ENCODE data around the gene TRIM61. TPM values are rescaled to one million over a fixed set of nuclear protein-coding genes. Genes with fewer than 3 reads are reported as not detected.
"Not testable (repeated sequence)": the region's sequence is repeated elsewhere in the genome, so short reads cannot be mapped to it uniquely, and the experiment has no call there.

Gene TRIM61
- total RNA-seq, 1 donor from 2014 or later: 0.34 TPM

DNA sequence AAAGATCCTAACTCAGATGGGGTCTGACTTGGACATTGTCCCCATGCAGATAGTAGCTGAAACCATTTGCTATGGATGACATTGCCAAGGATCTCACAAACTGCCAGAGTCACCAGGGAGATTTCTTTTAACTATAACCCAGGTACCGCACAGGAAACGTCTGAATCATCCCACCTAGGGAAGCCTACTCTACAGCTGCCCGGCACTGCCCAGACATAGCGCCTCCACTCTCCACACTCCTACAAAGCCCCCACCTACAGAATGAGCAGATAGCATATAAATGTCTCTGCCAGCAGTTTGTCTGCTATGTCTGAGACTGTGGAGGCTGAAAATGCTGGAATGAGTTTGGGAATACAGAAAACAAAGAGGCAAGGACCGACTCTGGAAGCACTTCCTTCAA is 32.3 kb downstream of the TRIM61 start:
- Mint-ChIP-seq H3K4me3 (ENCODE audit: unreplicated experiment) (no peak overlapping the region), H3K4me1 (ENCODE audit: low read depth, unreplicated experiment) (no peaks in the 10 kb centered on the region), H3K9me3 (ENCODE audit: unreplicated experiment) (no peaks in the 10 kb centered on the region), H3K36me3 (ENCODE audit: unreplicated experiment) (no peaks in the 10 kb centered on the region), H3K27ac (ENCODE audit: unreplicated experiment) (no peak overlapping the region), H3K27me3 (ENCODE audit: unreplicated experiment) (no peaks in the 10 kb centered on the region)
- TF ChIP-seq CTCF (IDR thresholded peaks at IDR 0.05; ENCODE audit: partially characterized antibody, unreplicated experiment): no peak
- no peak for DNase-seq

DNA sequence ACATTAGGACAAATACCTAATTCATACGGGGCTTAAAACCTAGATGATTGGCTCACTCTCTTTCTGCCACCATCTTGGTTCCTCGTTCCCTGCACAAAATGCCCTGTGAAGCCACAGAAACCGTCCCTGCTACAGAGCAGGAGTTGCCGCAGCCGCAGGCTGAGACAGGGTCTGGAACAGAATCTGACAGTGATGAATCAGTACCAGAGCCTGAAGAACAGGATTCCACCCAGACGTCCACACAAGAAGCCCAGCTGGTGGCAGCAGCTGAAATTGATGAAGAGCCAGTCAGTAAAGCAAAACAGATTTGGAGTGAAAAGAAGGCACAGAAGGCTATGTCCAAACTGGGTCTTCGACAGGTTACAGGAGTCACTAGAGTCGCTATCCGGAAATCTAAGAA is 34.3 kb downstream of the TRIM61 start:
- Mint-ChIP-seq H3K27ac (ENCODE audit: unreplicated experiment) (no peak overlapping the region), H3K4me1 (ENCODE audit: low read depth, unreplicated experiment) (no peaks in the 10 kb centered on the region), H3K27me3 (ENCODE audit: unreplicated experiment) (no peaks in the 10 kb centered on the region), H3K9me3 (ENCODE audit: unreplicated experiment) (no peaks in the 10 kb centered on the region), H3K4me3 (ENCODE audit: unreplicated experiment) (no peak overlapping the region), H3K36me3 (ENCODE audit: unreplicated experiment) (no peaks in the 10 kb centered on the region)
- TF ChIP-seq CTCF (IDR thresholded peaks at IDR 0.05; ENCODE audit: partially characterized antibody, unreplicated experiment): no peak
- DNase-seq: no peak

DNA sequence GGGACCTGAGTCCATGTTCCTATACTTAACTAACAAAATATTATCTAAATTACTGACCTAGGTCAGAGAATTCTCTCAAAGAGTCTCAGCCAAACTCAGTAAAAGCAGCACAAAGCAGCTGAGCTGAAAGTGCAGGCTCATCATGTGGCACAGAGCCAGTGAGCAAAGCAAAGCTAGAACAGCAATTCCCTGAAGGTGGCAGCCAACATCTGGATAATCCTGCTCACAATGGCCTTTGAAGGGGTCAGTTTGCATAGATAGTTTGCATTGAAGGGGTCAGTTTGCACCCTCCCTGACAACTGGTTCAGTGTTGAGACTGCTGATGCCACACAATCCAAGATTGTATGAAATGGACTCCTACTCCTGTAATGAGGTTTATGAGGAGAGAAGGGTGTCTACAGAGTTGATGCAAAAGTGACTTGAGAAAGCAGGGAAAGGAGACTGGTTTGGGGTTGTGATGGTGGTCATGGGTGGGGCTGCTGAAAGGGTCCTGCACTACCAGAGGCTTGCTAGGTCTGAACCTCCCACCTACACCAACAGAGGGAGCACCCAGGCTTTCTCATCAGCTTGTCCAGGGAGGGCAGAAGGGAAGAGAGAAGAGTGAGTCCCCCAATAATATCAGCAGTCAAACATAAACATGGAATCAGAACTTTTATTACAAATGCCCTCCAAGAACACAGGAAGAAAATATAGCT is 39.7 kb downstream of the TRIM61 start:
- Mint-ChIP-seq H3K4me3 (ENCODE audit: unreplicated experiment) (no peak overlapping the region), H3K27ac (ENCODE audit: unreplicated experiment) (no peak overlapping the region), H3K27me3 (ENCODE audit: unreplicated experiment) (peaks cover 2% of the 10 kb centered on the region), H3K9me3 (ENCODE audit: unreplicated experiment) (no peaks in the 10 kb centered on the region), H3K4me1 (ENCODE audit: low read depth, unreplicated experiment) (no peaks in the 10 kb centered on the region), H3K36me3 (ENCODE audit: unreplicated experiment) (no peaks in the 10 kb centered on the region)
- no peak for TF ChIP-seq CTCF (IDR thresholded peaks at IDR 0.05; ENCODE audit: partially characterized antibody, unreplicated experiment)
- no peak for DNase-seq

- not testable (repeated sequence) for H3K4me1 Mint-ChIP-seq (ENCODE audit: low read depth, unreplicated experiment); H3K36me3 Mint-ChIP-seq (ENCODE audit: unreplicated experiment); DNase-seq; H3K27me3 Mint-ChIP-seq (ENCODE audit: unreplicated experiment); H3K9me3 Mint-ChIP-seq (ENCODE audit: unreplicated experiment); H3K27ac Mint-ChIP-seq (ENCODE audit: unreplicated experiment); H3K4me3 Mint-ChIP-seq (ENCODE audit: unreplicated experiment)
These were observed 41.4 kb downstream of the TRIM61 start for GRCh38 chr4:164935865-164936606.

DNA sequence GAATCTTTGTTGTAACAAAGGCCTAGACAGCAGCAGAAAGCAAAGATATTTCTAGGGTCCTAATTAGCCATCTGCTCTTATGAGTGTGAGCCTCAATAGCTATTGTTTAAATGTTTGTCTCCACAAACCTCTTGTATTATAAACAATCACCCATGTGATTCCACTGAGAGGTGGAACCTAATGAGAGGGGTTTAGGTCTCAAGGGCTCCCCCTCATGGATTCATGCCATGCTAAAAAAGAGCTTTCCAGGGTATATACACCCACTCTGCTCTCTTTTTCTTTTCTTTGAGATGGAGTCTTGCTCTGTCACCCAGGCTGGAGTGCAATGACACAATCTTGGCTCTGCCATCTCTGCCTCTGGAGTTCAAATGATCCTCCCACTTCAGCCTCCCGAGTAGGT is 42.1 kb downstream of the TRIM61 start:
- TF ChIP-seq CTCF (IDR thresholded peaks at IDR 0.05; ENCODE audit: partially characterized antibody, unreplicated experiment): no peak
- DNase-seq: no peak
- Mint-ChIP-seq H3K9me3 (ENCODE audit: unreplicated experiment) (no peaks in the 10 kb centered on the region), H3K4me1 (ENCODE audit: low read depth, unreplicated experiment) (no peaks in the 10 kb centered on the region), H3K27ac (ENCODE audit: unreplicated experiment) (no peak overlapping the region), H3K4me3 (ENCODE audit: unreplicated experiment) (no peak overlapping the region), H3K36me3 (ENCODE audit: unreplicated experiment) (no peaks in the 10 kb centered on the region), H3K27me3 (ENCODE audit: unreplicated experiment) (peaks cover 7% of the 10 kb centered on the region)
